RWPE2 (cell line): ENCODE results near the gene MAN1C1.

Source experiments
- ATAC-seq: fragments of 200-7000 bp; cut with Tn5 transposase; 3 replicates; pipeline ENCODE4 v1.9.1; 2021; ENCODE audit warnings: low read depth
- DNase-seq: peaks from one replicate; pipeline ENCODE4 v3.0.0-alpha.2; 2020; ENCODE audit warnings: low spot score
- H3K27ac ChIP-seq: fragments of 450-650 bp; 2 replicates; pipeline ENCODE4 v1.5.1; 2017; ENCODE audit warnings: mild to moderate bottlenecking; ENCODE audit not compliant: poor library complexity, severe bottlenecking
- H3K27me3 ChIP-seq: fragments of 250-450 bp; sonication (Bioruptor Pico); 2 replicates; pipeline ENCODE4 v1.5.1; 2021; ENCODE audit warnings: mild to moderate bottlenecking, moderate library complexity; ENCODE audit not compliant: insufficient read depth, poor library complexity, severe bottlenecking
- H3K36me3 ChIP-seq: fragments of 250-450 bp; sonication (Bioruptor Pico); 2 replicates; pipeline ENCODE4 v1.5.1; 2020; ENCODE audit warnings: low read depth, mild to moderate bottlenecking, moderate library complexity
- H3K4me1 ChIP-seq: fragments of 250-450 bp; sonication (Bioruptor Pico); 2 replicates; pipeline ENCODE4 v1.5.1; 2021; ENCODE audit warnings: mild to moderate bottlenecking, moderate library complexity; ENCODE audit not compliant: insufficient read depth, poor library complexity, severe bottlenecking
- H3K4me3 ChIP-seq: fragments of 250-450 bp; sonication (Bioruptor Pico); 2 replicates; pipeline ENCODE4 v1.5.1; 2021; ENCODE audit warnings: mild to moderate bottlenecking, moderate library complexity; ENCODE audit not compliant: severe bottlenecking
- H3K9me3 ChIP-seq: fragments of 250-450 bp; sonication (Bioruptor Pico); 2 replicates; pipeline ENCODE4 v1.5.1; 2021; ENCODE audit warnings: mild to moderate bottlenecking, moderate library complexity; ENCODE audit not compliant: severe bottlenecking
- TF ChIP-seq, protein P1 (sequence below): fragments of 450-650 bp; IDR thresholded peaks from one replicate; pipeline ENCODE4 v1.5.1; 2017; ENCODE audit warnings: mild to moderate bottlenecking, moderate library complexity; ENCODE audit not compliant: poor library complexity, severe bottlenecking

MAN1C1 gene

DNA sequence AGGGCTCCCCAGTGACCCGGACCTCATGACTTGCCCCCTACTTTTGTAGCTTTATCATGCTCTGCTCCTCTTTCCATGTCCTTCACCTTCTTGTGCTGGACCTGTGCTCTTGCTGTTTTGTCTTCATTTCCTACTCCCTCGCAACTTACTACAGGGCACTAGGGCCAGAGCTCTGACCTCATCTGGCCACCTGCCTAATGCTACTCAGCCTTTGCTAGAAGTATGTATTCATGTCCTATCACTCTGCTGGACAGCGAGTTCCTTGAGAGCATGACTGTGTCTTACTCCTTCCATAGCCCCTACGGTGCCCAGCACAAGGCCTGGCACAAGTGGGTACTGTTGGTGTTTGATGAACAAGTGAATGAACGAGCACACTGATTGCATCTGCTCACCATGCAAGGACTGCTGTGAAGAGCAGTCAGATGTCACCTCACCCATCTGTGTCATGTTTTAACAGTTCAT lies 205.1 kb downstream of the MAN1C1 start:
- peaks cover 14% of the 10 kb centered on the region for H3K36me3 ChIP-seq
- H3K9me3 ChIP-seq: no peaks in the 10 kb centered on the region
- ATAC-seq (no peak), DNase-seq (no peak)
- peak overlapping the region; percentile 58 for H3K27ac ChIP-seq
- no peak overlapping the region for H3K4me3 ChIP-seq
- TF ChIP-seq, protein P1, sequence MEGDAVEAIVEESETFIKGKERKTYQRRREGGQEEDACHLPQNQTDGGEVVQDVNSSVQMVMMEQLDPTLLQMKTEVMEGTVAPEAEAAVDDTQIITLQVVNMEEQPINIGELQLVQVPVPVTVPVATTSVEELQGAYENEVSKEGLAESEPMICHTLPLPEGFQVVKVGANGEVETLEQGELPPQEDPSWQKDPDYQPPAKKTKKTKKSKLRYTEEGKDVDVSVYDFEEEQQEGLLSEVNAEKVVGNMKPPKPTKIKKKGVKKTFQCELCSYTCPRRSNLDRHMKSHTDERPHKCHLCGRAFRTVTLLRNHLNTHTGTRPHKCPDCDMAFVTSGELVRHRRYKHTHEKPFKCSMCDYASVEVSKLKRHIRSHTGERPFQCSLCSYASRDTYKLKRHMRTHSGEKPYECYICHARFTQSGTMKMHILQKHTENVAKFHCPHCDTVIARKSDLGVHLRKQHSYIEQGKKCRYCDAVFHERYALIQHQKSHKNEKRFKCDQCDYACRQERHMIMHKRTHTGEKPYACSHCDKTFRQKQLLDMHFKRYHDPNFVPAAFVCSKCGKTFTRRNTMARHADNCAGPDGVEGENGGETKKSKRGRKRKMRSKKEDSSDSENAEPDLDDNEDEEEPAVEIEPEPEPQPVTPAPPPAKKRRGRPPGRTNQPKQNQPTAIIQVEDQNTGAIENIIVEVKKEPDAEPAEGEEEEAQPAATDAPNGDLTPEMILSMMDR: no peak
- no peaks in the 10 kb centered on the region for H3K4me1 ChIP-seq
- no peaks in the 10 kb centered on the region for H3K27me3 ChIP-seq

DNA sequence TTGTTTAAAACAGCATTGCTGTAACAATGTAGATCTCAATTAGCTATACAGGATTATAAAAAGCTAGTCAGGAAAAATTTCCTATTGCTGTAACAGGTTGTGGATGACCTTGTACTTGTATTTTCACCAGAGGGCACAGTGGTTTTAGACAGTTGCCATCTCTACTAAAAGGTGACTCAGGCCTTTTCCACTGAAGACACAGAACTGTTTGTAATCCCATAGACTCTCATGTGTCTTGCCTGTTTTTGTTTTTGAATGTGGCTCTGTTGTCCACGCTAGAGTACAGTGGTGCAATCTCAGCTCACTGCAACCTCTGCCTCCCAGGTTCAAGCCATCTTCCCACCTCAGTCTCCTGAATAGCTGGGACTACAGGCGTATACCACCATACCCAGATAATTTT lies 209.0 kb downstream of the MAN1C1 start:
- no peaks in the 10 kb centered on the region for H3K4me1 ChIP-seq
- peaks cover 53% of the 10 kb centered on the region for H3K36me3 ChIP-seq
- no peak overlapping the region for H3K27ac ChIP-seq
- H3K4me3 ChIP-seq: no peak overlapping the region
- no peaks in the 10 kb centered on the region for H3K27me3 ChIP-seq
- H3K9me3 ChIP-seq: no peaks in the 10 kb centered on the region
- no peak for ATAC-seq
- TF ChIP-seq, protein P1: no peak
- no peak for DNase-seq

DNA sequence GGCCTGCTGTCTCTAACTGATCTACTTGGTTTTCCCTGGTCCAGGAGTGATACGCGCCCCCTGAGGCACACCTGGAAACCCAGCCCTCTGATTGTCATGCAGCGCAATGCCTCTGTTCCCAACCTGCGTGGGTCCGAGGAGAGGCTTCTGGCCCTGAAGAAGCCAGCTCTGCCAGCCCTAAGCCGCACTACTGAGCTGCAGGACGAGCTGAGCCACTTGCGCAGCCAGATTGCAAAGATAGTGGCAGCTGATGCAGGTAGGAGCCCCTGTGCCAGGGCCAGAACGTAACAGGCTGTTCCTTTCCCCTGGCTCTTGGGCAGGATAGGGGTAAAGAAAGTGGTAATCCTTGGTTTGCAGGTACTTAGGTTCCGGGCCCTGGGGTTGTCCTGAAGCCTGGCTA lies 210.0 kb downstream of the MAN1C1 start:
- TF ChIP-seq, protein P1: no peak
- peaks cover 62% of the 10 kb centered on the region for H3K36me3 ChIP-seq
- no peak for ATAC-seq

DNA sequence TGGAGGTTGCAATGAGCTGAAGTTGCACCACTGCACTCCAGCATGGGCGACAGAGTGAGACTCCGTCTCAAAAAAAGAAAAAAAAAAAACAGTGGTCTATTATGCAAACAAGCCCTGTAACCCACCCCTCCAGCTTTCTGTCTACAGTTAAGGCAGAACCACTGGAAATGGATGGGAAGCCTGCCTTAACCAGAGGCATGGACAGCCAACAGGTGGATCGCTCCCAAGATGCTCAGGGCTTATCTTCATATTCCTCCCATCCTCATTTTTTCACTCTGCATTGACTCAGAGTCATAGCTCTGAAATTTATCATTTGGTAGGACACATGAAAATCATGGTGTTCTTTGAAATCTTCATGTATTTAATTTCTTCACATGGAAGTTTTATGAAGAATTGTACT lies 211.9 kb downstream of the MAN1C1 start:
- DNase-seq: no peak
- TF ChIP-seq, protein P1: no peak

More for the DNA sequence above, 210.0 kb downstream of the MAN1C1 start:
- Histone ChIP-seq H3K4me1 (no peaks in the 10 kb centered on the region), H3K27ac (no peak overlapping the region), H3K27me3 (no peaks in the 10 kb centered on the region), H3K9me3 (no peaks in the 10 kb centered on the region), H3K4me3 (no peak overlapping the region)
- no peak for DNase-seq

DNA sequence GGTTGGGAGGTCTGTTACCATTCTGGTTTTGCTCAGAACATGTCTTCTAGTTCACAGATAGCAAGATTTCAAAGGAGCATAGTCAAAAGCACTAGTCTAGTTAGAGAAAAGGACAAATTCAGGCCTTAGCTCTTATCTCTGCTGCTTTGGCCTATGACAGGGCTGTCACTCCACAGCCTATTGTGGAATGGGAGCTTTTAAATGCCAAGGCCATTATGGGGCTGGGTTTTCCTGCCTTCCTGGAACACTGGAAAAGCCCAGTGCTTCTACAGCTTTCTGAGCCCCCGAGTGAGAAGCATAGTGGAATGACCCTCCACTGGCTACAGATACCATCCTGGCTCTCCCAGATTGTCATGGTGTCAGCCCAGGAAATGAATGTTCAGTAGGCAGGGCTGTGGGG lies 212.5 kb downstream of the MAN1C1 start:
- Histone ChIP-seq H3K27ac (no peak overlapping the region), H3K9me3 (no peaks in the 10 kb centered on the region), H3K4me1 (no peaks in the 10 kb centered on the region), H3K27me3 (no peaks in the 10 kb centered on the region), H3K4me3 (no peak overlapping the region), H3K36me3 (peaks cover 85% of the 10 kb centered on the region)
- TF ChIP-seq, protein P1: no peak
- no peak for ATAC-seq
- no peak for DNase-seq

More for the DNA sequence above, 211.9 kb downstream of the MAN1C1 start:
- ATAC-seq: no peak
- Histone ChIP-seq H3K27ac (no peak overlapping the region), H3K9me3 (no peaks in the 10 kb centered on the region), H3K4me1 (no peaks in the 10 kb centered on the region), H3K27me3 (no peaks in the 10 kb centered on the region), H3K4me3 (no peak overlapping the region), H3K36me3 (peaks cover 81% of the 10 kb centered on the region)
